Measurements from ENCODE around the gene TSPAN14.

Gene TSPAN14

GRCh38 chr10:80487791-80488538 is 33.9 kb downstream of the TSPAN14 start:
- DNase-seq (ENCODE audit: low spot score) = no peak

GRCh38 chr10:80488539-80489066 is 34.5 kb downstream of the TSPAN14 start:
- DNase-seq (ENCODE audit: low spot score) = no peak

GRCh38 chr10:80489371-80490112 is 35.4 kb downstream of the TSPAN14 start:
- no peak for DNase-seq (ENCODE audit: low spot score)

- no peak for DNase-seq (ENCODE audit: low spot score)
Measured at GRCh38 chr10:80491251-80492102, 37.4 kb downstream of the TSPAN14 start.

GRCh38 chr10:80492848-80493521 is 38.9 kb downstream of the TSPAN14 start:
- DNase-seq (ENCODE audit: low spot score) = no peak

- DNase-seq (ENCODE audit: low spot score) = no peak
Measured at GRCh38 chr10:80493522-80494051, 39.5 kb downstream of the TSPAN14 start.

- DNase-seq (ENCODE audit: low spot score) = no peak
Measured at GRCh38 chr10:80496555-80497172, 42.6 kb downstream of the TSPAN14 start.

- DNase-seq (ENCODE audit: low spot score) = no peak
Measured at GRCh38 chr10:80497187-80498077, 43.3 kb downstream of the TSPAN14 start.

GRCh38 chr10:80498078-80498832 is 44.1 kb downstream of the TSPAN14 start:
- DNase-seq (ENCODE audit: low spot score) = no peak

GRCh38 chr10:80498833-80499741 is 45.0 kb downstream of the TSPAN14 start:
- no peak for DNase-seq (ENCODE audit: low spot score)

- DNase-seq (ENCODE audit: low spot score) = no peak
Measured at GRCh38 chr10:80500572-80501380, 46.7 kb downstream of the TSPAN14 start.

GRCh38 chr10:80501381-80501912 is 47.3 kb downstream of the TSPAN14 start:
- DNase-seq (ENCODE audit: low spot score) = no peak

GRCh38 chr10:80501913-80502521 is 47.9 kb downstream of the TSPAN14 start:
- no peak for DNase-seq (ENCODE audit: low spot score)

- no peak for DNase-seq (ENCODE audit: low spot score)
Measured at GRCh38 chr10:80502621-80503583, 48.8 kb downstream of the TSPAN14 start.

- no peak for DNase-seq (ENCODE audit: low spot score)
Measured at GRCh38 chr10:80503584-80504157, 49.6 kb downstream of the TSPAN14 start.

Data from D341Med (cell line).